ENCODE results near the gene STK35.

- TF ChIP-seq CTCF (IDR thresholded peaks at IDR 0.05; ENCODE audit: insufficient read depth, low read length): no peak
- TF ChIP-seq POLR2AphosphoS5 (IDR thresholded peaks at IDR 0.05; ENCODE audit: low read depth): no peak
Measured at GRCh38 chr20:2108987-2109386, 7.4 kb downstream of the STK35 start.

Measured in HL-60 (cell line).